ENCODE data around the gene NRP2.

Gene NRP2

DNA sequence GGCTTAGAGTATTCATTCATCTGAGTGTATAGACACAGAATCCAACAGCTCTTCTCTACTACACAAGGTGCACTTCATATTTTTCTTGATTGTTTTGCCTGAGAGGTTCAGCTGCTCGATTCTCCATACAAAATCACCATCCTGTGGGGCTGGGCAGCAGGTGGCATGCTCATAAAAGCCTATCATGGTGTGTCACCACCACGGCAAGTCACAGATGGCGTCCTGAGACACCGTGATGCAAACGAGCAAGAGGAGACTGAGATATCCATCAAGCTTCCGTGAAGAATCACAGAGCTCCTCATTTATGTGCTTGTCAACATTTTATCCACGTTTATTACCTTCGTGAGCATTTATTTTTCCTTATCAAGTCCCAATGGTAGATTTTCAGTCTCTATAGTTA, 22.4 kb upstream of the NRP2 start:
- no peak for DNase-seq

DNA sequence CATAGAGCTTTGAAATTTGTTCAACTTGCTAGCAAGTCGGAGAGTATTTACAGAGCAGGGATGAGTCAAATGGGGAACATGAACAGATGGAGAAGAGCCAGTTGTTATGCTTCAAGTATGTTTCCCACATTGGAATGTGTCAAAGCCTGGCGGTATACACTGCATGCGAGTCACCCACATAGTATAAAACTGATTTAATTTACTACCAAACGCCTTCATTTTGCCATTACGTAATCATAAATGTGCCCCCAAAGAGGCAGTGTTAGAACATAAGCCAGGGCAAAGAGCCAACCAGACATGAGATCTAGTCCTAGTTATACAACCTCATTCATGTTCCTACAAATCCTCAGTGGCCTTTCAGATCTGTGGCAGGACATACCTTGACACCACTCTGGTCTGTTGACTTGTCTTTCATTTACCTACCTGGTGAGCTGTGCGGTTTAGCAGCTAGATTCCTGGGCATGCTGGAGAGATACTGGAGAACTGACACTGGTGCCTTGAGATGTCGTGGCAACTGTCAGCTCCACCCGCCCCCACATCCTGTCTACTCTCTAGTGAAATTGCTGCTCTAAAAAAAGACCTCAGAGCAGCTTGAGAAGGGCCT, 21.7 kb upstream of the NRP2 start:
- peak; percentile 59 for DNase-seq

GRCh38 chr2:205661281-205661680, 21.0 kb upstream of the NRP2 start:
- no peak for DNase-seq

DNA sequence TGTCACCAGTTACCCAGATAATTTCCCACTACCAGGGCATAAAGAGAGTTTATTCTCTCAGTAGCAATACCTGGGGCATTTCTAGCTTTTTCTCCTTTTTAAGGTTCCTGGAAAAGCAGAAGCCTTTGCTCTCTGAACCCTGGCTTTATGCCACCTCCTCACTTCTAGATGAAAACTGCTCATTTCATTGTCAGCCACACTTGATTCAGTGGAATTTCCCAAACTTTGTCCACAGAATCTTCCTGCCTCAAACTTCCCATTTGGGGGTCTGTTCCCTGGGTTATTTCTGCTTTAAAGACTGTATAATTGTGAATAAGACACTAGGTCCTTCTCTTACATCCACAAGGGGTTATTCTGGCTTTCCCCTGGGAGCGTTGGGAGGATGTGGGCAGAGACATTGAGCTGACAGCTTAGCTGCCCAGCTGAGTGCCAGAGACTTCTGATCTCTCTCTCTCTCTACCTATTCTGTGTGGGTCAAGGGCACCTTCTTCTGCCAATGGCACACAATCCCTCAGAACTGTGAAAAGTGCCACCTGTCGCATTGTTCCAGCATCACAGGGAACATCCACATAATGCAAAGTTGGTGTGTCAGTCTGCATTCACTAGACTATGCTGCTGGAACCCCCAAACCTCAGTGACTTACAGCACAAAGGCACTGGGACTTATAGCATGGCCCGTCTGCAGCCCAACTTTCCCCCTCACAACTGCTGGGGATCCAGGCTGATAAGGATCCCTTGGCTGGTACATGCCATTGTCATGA, 19.9 kb upstream of the NRP2 start:
- DNase-seq = no peak

DNA sequence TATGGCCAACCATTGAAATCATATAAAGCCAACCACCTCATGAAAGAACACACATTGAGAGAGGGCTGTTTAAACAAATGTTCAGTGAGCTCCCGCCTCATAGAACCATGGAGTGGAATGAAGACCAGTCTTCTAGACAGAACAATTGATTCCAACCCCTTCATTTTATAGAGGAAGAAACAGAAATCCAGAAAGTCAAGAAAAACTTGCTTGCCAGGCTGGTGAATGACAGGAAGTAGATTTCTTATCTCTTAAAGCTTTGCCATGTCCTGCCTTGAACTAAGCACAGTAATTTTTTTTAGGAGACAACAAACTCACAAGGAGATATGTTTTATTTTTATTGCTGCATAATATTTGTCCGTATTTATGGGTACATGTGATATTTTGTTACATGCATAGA, 16.5 kb upstream of the NRP2 start:
- DNase-seq = no peak

- DNase-seq = no peak
Observed at GRCh38 chr2:205670292-205670691, 12.0 kb upstream of the NRP2 start.

DNA sequence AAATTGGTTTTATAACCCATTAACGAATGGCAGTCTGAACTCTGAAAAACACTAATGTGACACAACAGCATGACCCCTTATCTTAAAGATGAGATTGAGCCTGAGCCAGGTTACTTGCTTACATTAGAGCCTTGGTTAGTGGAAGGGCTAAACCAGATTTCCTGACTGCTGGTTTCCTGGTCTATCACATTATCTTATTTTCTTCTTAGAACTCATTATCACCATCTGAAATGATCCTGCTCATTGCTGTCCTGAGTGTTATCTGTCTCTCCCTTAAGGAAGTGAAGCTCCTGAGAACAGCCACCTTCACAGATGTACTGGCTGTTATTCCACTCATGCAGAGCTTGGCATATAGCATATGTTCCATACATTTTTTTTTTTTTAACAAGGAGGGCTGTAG, 9.0 kb upstream of the NRP2 start:
- no peak for DNase-seq

GRCh38 chr2:205675861-205676516, 6.3 kb upstream of the NRP2 start:
- no peak for DNase-seq

GRCh38 chr2:205678541-205679142, 3.7 kb upstream of the NRP2 start:
- no peak for DNase-seq

DNA sequence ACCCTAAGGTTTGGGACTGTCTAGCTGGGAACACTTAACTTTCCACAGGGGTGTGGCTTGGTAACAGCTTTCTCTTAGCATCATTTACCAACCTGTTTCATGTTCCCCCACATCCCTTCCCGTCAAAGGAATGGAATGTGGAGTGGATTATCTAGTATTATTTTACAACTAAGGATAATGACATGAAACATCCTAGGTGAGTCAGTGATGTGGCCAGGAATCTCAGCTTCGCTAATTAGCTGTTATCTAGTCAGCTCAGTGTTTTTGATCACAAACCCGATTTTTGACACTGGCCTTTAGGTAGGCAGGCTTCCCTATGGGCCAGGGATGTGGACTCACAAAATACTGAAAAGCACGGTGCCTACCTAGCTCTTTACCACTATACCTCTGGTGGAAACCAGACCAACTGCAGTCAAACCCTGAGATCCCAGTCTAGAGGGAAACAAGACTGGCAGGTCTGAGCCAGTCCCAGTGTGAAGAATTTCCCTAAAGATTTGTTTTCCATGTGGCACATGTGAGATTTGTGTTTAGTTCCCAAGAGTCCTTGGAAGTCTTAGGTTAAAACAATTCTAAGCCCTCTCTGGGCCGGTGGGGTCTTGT, 2.8 kb upstream of the NRP2 start:
- DNase-seq = no peak

- peak; percentile 64 for DNase-seq
Observed at GRCh38 chr2:205680067-205680466, 2.2 kb upstream of the NRP2 start.

DNA sequence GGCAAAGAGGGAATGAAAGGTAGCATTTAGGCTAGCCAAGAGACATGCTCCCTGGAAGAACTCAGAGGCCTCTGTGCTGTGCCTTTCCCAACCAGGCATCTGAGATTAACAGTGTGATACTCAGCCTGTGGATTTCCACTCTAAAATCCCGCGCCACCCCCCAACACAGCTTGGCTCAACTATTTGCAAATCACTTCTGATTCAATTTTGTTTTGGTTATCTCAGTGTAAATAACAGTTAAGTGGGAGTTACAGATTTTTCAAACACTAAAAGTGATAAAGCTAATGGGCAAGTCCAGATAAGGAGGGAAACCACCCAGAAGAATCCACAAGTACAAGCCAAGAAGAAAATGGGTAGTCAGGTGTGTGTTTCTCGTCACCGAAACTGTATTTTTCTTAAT, 1.4 kb upstream of the NRP2 start:
- DNase-seq = no peak

GRCh38 chr2:205681401-205682238, 681 bp upstream of the NRP2 start:
- no peak for DNase-seq

- no peak for DNase-seq
Observed at GRCh38 chr2:205682971-205683501, 735 bp downstream of the NRP2 start.

DNA sequence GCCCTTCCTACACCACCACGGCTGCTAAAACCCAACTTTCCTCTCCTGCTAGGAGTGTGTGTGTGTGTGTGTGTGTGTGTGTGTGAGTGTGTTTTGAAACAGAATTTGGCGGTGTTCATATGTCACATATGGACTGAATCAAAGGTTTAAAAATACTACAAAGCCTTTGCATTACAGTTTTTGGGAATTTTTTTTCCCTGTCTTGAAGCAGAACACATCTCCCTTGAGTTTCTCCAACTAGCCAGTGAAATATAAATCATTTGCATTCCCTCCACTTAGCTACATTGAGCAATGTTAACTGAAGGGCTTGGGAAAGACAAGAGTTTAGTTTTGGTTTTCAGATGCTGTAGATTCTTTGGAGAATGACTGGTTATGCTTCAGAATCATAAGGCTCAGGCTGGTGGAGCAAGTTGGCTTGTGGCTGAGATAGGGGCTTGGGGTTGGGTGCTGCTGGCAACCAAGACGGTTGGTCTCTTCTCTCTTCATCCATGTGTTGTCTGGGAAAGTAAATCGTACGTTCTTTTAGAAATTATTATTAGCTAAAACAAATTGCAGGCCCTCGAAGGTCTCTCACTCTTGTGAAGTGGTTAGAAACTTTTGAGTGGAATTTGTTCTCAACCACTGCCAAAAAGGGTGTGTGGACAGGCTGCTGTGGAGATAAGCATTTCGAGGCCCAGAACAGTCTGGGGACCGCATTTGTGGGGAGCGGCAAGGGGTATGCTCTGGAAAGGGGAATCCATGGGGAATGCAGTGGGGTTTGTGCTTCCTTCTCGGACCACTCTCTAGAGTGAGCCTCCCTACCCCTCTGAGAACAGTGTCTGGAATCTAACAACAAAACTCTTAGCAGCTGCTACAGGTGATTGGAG, 1.4 kb downstream of the NRP2 start:
- DNase-seq = no peak

DNA sequence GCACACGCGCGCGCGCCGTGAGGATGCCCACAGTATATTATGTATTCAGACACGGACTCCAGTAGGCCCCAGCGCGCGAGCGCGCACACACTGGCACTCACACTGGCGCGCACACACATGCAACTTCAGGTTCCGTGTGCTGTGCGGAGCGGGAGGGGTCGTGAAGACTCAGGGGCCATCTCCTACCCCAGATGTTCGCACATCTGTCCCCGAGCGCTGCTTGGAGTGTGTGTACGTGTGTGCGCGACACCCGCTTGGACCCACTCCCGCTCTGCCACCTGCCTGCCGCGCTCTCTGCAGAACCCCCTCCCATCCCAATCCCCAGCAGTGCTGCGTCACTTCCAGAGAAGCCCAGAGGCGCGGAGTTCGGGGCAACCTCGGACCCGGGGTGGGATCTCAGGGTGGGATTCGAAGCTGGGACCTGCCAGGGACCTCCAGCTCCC, 2.6 kb downstream of the NRP2 start:
- DNase-seq = no peak

DNA sequence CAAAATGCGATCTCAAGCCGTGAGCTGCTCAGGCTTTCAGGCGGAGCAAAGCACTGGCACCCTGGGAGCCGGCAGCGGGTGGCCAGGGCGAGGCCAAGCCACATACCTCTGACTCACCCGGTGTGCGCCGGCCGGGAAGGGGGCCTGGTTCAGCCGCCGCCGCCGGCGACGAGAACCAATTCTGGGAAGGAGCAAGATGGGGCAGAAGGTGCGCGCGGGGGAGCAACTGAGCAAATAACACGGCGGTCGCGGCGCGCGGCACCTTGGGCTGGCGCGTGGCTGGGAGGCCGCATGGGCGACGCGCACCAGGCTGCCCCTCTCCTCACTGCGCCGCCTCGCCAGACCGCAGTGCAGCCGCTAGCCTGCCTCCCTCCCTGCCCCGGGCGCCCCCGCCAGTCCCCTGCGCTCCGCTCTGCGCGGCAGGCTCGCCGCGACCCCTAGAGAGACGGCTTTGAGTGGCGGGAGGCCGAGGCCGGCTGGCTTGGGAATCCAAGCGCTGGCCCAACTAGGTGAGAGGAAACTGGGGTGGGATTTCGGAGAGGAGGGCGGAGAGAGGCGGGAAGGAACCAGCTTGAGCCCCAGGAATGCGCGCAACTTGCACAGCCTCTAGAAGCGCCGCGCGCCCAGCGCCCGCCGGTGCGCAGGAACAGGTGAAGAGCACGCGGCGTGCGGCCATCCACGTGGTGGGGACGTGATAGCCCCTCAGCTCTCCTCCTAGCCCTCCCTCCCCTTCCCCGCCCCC, 3.2 kb downstream of the NRP2 start:
- peak; percentile 36 for DNase-seq

DNA sequence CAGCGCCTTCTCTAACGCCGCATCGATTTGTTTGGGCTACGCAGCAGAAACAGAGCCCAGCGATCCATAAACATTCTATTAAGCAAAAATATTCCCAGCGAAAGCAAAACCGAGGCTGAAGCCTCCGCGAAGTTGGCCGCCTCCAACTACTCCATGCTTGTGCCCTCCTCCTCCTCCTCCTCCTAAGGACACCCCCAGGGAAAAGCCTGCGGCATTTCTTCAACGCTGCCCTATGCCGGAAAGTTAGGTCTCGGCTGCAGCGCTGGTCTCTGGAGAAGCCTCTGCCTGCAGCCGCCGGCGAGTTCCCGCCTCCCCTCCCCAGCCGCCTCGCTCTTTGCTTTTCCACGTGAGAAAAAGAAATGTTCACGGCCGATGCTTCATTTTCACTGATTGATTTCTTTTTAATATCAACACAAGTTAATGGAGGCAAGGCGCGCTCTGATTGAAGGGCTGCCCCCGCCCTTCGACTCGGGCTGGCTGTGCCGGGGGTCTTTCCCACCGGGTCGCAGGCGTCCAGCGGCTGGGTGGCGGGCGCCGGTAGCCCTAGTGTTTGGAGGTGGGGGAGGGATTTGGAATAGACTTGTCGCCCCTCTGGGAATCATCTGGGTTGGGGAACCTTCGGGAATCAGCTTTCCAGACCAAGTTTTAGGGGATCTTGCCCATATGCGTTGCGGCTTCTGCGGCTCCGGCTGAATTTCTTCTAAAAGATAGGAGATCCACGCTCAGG, 3.9 kb downstream of the NRP2 start:
- DNase-seq = no peak

- no peak for DNase-seq
Observed at GRCh38 chr2:205686783-205687640, 4.7 kb downstream of the NRP2 start.

Measured in stimulated activated CD8-positive, alpha-beta memory T cell treated with anti-CD3 and anti-CD28 coated beads, Interleukin-4, amount 100 ng/mL, for 48 hours (primary cell).